Nucleus accumbens (tissue), 56 donors: ENCODE results near the gene ZNF607.

Experiments
- DNase-seq, 56 donors: peaks; one replicate each; lab custom pipeline; 2025; lab: John Stamatoyannopoulos, UW

ZNF607 gene

DNA sequence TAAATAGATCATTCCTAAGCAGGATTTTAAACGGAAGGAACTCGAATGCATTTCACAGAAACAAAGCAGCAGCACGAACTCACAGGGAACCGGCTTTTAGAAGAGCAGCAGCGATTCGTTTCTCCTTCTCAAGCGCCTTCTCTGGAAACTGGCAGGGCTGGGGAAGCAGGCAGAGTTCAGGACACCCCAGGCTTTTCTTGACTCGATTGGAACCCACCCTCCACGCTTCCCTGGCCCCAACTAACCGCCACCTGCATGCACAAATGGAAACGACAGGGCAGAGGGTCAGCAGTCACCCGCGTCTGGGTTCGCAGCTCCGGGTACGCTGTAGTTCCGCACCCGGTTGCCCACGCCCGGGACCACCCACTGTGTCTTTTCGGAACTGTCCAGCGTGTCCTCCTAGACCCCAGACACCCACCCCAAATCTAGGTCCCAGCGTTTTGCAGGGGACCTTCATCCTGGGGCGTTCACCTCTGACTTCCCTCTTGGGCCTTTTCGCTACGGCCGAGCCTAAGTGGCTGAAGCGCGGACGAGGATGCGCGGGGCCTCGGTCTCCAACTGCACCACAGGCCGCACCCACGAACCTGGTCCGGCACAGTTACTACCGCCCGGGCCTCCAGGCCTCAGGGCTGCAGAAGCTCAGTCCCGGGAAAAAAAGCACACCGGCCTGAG lies 64.8 kb downstream of the ZNF607 start:
- peak in 37 of 56 donors; percentile 8 to 62 (median 43) for DNase-seq

DNA sequence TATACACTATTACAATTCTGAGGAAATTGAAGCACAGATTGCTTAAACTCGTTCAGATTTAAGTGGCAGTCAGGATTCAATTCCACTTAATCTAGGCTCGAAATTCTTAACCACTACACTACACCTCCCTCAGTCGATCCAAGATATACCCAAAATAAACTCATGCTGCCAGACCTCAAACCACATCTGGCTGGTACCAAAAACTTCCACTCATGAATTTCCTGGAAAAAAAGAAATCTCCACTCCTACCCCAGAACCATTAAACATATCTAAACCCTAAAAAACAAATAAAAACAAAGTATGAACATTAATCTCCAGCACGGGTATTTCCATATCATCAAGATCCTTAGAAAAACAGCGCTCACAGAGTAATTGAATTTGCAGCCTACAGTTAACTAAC lies 65.4 kb downstream of the ZNF607 start:
- DNase-seq: no peak
